Neural cell (in vitro differentiated cells): ENCODE results near the gene OR14A16.

Experiments used
- EP300 ChIP-seq: fragments of 450-650 bp; conservative IDR thresholded peaks from 2 replicates; pipeline ENCODE4 v1.6.1; 2014; ENCODE audit warnings: antibody characterized with exemption, mild to moderate bottlenecking, moderate library complexity; ENCODE audit not compliant: poor library complexity, severe bottlenecking
- POLR2AphosphoS5 ChIP-seq: IDR thresholded peaks from 2 replicates; pipeline ENCODE4 v1.6.1; 2012
- RAD21 ChIP-seq: fragments of 450-650 bp; conservative IDR thresholded peaks from 2 replicates; pipeline ENCODE4 v1.6.1; 2014; ENCODE audit warnings: antibody characterized with exemption, mild to moderate bottlenecking, moderate library complexity
- TF ChIP-seq, protein P1 (sequence below): fragments of 450-650 bp; IDR thresholded peaks from 2 replicates; pipeline ENCODE4 v1.5.1; 2014; ENCODE audit warnings: antibody characterized with exemption, mild to moderate bottlenecking, moderate library complexity; ENCODE audit not compliant: poor library complexity, severe bottlenecking

GRCh38 chr1:247833601-247834000 is 9.7 kb upstream of the OR14A16 start:
- TF ChIP-seq, protein P1, sequence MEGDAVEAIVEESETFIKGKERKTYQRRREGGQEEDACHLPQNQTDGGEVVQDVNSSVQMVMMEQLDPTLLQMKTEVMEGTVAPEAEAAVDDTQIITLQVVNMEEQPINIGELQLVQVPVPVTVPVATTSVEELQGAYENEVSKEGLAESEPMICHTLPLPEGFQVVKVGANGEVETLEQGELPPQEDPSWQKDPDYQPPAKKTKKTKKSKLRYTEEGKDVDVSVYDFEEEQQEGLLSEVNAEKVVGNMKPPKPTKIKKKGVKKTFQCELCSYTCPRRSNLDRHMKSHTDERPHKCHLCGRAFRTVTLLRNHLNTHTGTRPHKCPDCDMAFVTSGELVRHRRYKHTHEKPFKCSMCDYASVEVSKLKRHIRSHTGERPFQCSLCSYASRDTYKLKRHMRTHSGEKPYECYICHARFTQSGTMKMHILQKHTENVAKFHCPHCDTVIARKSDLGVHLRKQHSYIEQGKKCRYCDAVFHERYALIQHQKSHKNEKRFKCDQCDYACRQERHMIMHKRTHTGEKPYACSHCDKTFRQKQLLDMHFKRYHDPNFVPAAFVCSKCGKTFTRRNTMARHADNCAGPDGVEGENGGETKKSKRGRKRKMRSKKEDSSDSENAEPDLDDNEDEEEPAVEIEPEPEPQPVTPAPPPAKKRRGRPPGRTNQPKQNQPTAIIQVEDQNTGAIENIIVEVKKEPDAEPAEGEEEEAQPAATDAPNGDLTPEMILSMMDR: no peak
- TF ChIP-seq POLR2AphosphoS5 (no peak), EP300 (no peak), RAD21 (no peak)
